H1 (cell line): ENCODE measurements around the gene RIPOR2.

Experiments used
- CTCF ChIP-seq, 3 experiments: IDR thresholded peaks; 1 replicate in 2 of 3; 2 replicates in 1 of 3; pipeline versions ENCODE4 v1.5.1 to v1.6.1; 2011; ENCODE audit warnings: low read length in 3 of 3, mild to moderate bottlenecking in 3 of 3, inconsistent platforms in 2 of 3, low read depth in 1 of 3, moderate library complexity in 1 of 3; ENCODE audit not compliant: insufficient read depth in 1 of 3; ENCODE audit errors: control extremely low read depth in 1 of 3
- E2F6 ChIP-seq: IDR thresholded peaks from 2 replicates; pipeline ENCODE4 v1.6.1; 2012; ENCODE audit warnings: inconsistent platforms
- EGR1 ChIP-seq: IDR thresholded peaks from 2 replicates; pipeline ENCODE4 v1.6.1; 2011; ENCODE audit warnings: low read depth, low read length, borderline replicate concordance
- EZH2 ChIP-seq: fragments of 200-600 bp; sonication (generic); IDR thresholded peaks from 2 replicates; pipeline ENCODE4 v1.7.1; 2012; ENCODE audit warnings: low read depth, mild to moderate bottlenecking, moderate library complexity, low read length, inconsistent platforms; ENCODE audit not compliant: severe bottlenecking
- GTF2F1 ChIP-seq: IDR thresholded peaks from 2 replicates; pipeline ENCODE4 v1.6.1; 2012; ENCODE audit warnings: low read depth, low read length, improper control_type of control experiment, borderline replicate concordance
- MAFK ChIP-seq: IDR thresholded peaks from 2 replicates; pipeline ENCODE4 v1.6.1; 2012; ENCODE audit warnings: low read depth, mild to moderate bottlenecking, improper control_type of control experiment, low read length
- RBBP5 ChIP-seq: IDR thresholded peaks from 2 replicates; pipeline ENCODE4 v1.7.1; 2012; ENCODE audit warnings: low read depth, mild to moderate bottlenecking, inconsistent platforms, low read length, moderate library complexity, borderline replicate concordance
- SRF ChIP-seq: IDR thresholded peaks from 2 replicates; pipeline ENCODE4 v1.6.1; 2011; ENCODE audit warnings: mild to moderate bottlenecking, low read depth, low read length, moderate library complexity
- TAF1 ChIP-seq: IDR thresholded peaks from 2 replicates; pipeline ENCODE4 v1.6.1; 2011; ENCODE audit warnings: mild to moderate bottlenecking, low read depth, low read length
- ZNF274 ChIP-seq: IDR thresholded peaks from 2 replicates; pipeline ENCODE4 v1.7.0; 2012; ENCODE audit warnings: low read length, borderline replicate concordance; ENCODE audit errors: extremely low read depth
- TF ChIP-seq, protein P1 (sequence below): IDR thresholded peaks from 2 replicates; pipeline ENCODE4 v1.6.1; 2011; ENCODE audit warnings: low read length, improper control_type of control experiment

GRCh38 chr6:24924580-24925356, 11.0 kb downstream of the RIPOR2 start:
- TF ChIP-seq SRF (no peak), CTCF (IDR thresholded peaks at IDR 0.05; ENCODE audit: control extremely low read depth in 1 of 3, insufficient read depth in 1 of 3, low read depth in 1 of 3, low read length in 3 of 3) (no peak), E2F6 (no peak), EZH2 (no peak), GTF2F1 (no peak), RBBP5 (no peak), EGR1 (no peak), MAFK (no peak), ZNF274 (no peak), TAF1 (no peak)
- TF ChIP-seq, protein P1, sequence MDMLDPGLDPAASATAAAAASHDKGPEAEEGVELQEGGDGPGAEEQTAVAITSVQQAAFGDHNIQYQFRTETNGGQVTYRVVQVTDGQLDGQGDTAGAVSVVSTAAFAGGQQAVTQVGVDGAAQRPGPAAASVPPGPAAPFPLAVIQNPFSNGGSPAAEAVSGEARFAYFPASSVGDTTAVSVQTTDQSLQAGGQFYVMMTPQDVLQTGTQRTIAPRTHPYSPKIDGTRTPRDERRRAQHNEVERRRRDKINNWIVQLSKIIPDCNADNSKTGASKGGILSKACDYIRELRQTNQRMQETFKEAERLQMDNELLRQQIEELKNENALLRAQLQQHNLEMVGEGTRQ, result no peak
